Stimulated activated CD4-positive, alpha-beta T cell treated with anti-CD3 and anti-CD28 coated beads, Interleukin-1b, Interleukin-23, amount 100 ng/mL, for 4 hours (primary cell): Measurements from ENCODE around the gene LRMDA.

Source experiments
- DNase-seq, 2 donors: peaks; one replicate each; pipeline ENCODE4 v3.0.0-alpha.2; 2020; ENCODE audit warnings: low read depth in 2 of 2

The LRMDA gene

GRCh38 chr10:76305930-76306615 lies 874.6 kb downstream of the LRMDA start:
- DNase-seq, result no peak

- no peak for DNase-seq
Observed at GRCh38 chr10:76306856-76307255, 875.4 kb downstream of the LRMDA start.

GRCh38 chr10:76309070-76309469 lies 877.6 kb downstream of the LRMDA start:
- DNase-seq, result no peak

GRCh38 chr10:76309741-76310587 lies 878.5 kb downstream of the LRMDA start:
- DNase-seq, result no peak

- DNase-seq, result no peak
Observed at GRCh38 chr10:76310588-76311080, 879.2 kb downstream of the LRMDA start.

- DNase-seq, result no peak
Observed at GRCh38 chr10:76311752-76312636, 880.6 kb downstream of the LRMDA start.

GRCh38 chr10:76315240-76315639 lies 883.8 kb downstream of the LRMDA start:
- no peak for DNase-seq

- no peak for DNase-seq
Observed at GRCh38 chr10:76316234-76316633, 884.8 kb downstream of the LRMDA start.

- DNase-seq, result no peak
Observed at GRCh38 chr10:76317078-76317477, 885.7 kb downstream of the LRMDA start.

GRCh38 chr10:76318211-76318610 lies 886.8 kb downstream of the LRMDA start:
- no peak for DNase-seq

GRCh38 chr10:76319661-76320060 lies 888.2 kb downstream of the LRMDA start:
- DNase-seq, result no peak

- no peak for DNase-seq
Observed at GRCh38 chr10:76324283-76324682, 892.9 kb downstream of the LRMDA start.

- no peak for DNase-seq
Observed at GRCh38 chr10:76327441-76327840, 896.0 kb downstream of the LRMDA start.

- DNase-seq, result no peak
Observed at GRCh38 chr10:76328348-76328747, 896.9 kb downstream of the LRMDA start.

GRCh38 chr10:76329891-76330575 lies 898.6 kb downstream of the LRMDA start:
- DNase-seq, result no peak

- no peak for DNase-seq
Observed at GRCh38 chr10:76331742-76332141, 900.3 kb downstream of the LRMDA start.

GRCh38 chr10:76333326-76333725 lies 901.9 kb downstream of the LRMDA start:
- DNase-seq, result no peak

GRCh38 chr10:76333796-76334195 lies 902.4 kb downstream of the LRMDA start:
- DNase-seq, result no peak

- DNase-seq, result no peak
Observed at GRCh38 chr10:76334255-76334654, 902.8 kb downstream of the LRMDA start.

- DNase-seq, result no peak
Observed at GRCh38 chr10:76336213-76336963, 905.0 kb downstream of the LRMDA start.

GRCh38 chr10:76337641-76338040 lies 906.2 kb downstream of the LRMDA start:
- DNase-seq, result no peak
